Daoy (cell line): ENCODE results near the gene SPEG. TPM values are rescaled to one million over a fixed set of nuclear protein-coding genes. Genes with fewer than 3 reads are reported as not detected.

Source experiments
- DNase-seq: peaks from one replicate; pipeline ENCODE4 v3.0.0-alpha.2; 2015; ENCODE audit warnings: low read depth
- total RNA-seq: library from RNA; depleted of rRNA; stranded (reverse); fragments of >200 nt; shearing (Covaris generic); gene quantifications from 2 replicates; pipeline ENCODE4 v1.2.3, GENCODE V29; 2014

The SPEG gene
- total RNA-seq, 1 experiment from 2014 or later: 4.9 TPM

GRCh38 chr2:219460424-219460926 is 25.8 kb downstream of the SPEG start:
- peak; percentile 42 for DNase-seq

- DNase-seq: peak; percentile 30
These were observed 26.4 kb downstream of the SPEG start for GRCh38 chr2:219461047-219461514.

- DNase-seq: no peak
These were observed 27.0 kb downstream of the SPEG start for GRCh38 chr2:219461669-219462068.

GRCh38 chr2:219462349-219462748 is 27.7 kb downstream of the SPEG start:
- no peak for DNase-seq

- no peak for DNase-seq
These were observed 29.8 kb downstream of the SPEG start for GRCh38 chr2:219464286-219465032.

GRCh38 chr2:219465659-219466561 is 31.3 kb downstream of the SPEG start:
- DNase-seq: no peak

GRCh38 chr2:219466816-219467735 is 32.4 kb downstream of the SPEG start:
- no peak for DNase-seq

GRCh38 chr2:219467736-219468075 is 33.1 kb downstream of the SPEG start:
- DNase-seq: no peak

- no peak for DNase-seq
These were observed 34.0 kb downstream of the SPEG start for GRCh38 chr2:219468410-219469185.

- DNase-seq: peak; percentile 88
These were observed 34.6 kb downstream of the SPEG start for GRCh38 chr2:219469186-219469724.

- no peak for DNase-seq
These were observed 35.8 kb downstream of the SPEG start for GRCh38 chr2:219470429-219470828.

- no peak for DNase-seq
These were observed 37.1 kb downstream of the SPEG start for GRCh38 chr2:219471476-219472371.

- no peak for DNase-seq
These were observed 38.1 kb downstream of the SPEG start for GRCh38 chr2:219472629-219473187.

GRCh38 chr2:219473511-219473910 is 38.9 kb downstream of the SPEG start:
- DNase-seq: no peak

GRCh38 chr2:219474285-219475060 is 39.8 kb downstream of the SPEG start:
- no peak for DNase-seq

- no peak for DNase-seq
These were observed 40.6 kb downstream of the SPEG start for GRCh38 chr2:219475278-219475677.

GRCh38 chr2:219475697-219476651 is 41.3 kb downstream of the SPEG start:
- peak; percentile 71 for DNase-seq
